WTC11 (cell line): ENCODE data around the gene SYNJ2.

ENCODE experiments used
- CREM ChIP-seq: sonication (generic); formaldehyde crosslinking; IDR thresholded peaks from 2 replicates; pipeline ENCODE4 v1.8.1; 2022; ENCODE audit warnings: mild to moderate bottlenecking, missing genetic modification reagents, moderate library complexity
- TP53 ChIP-seq: sonication (generic); formaldehyde crosslinking; IDR thresholded peaks from 2 replicates; pipeline ENCODE4 v1.8.1; 2023; ENCODE audit warnings: mild to moderate bottlenecking, missing genetic modification reagents
- ZNF121 ChIP-seq: sonication (generic); formaldehyde crosslinking; IDR thresholded peaks from 2 replicates; pipeline ENCODE4 v1.8.0; 2023; ENCODE audit warnings: missing genetic modification reagents
- ZNF416 ChIP-seq: fragments of 250-450 bp; sonication (Bioruptor Pico); IDR thresholded peaks from 2 replicates; pipeline ENCODE4 v1.9.0; 2021; ENCODE audit warnings: mild to moderate bottlenecking, inconsistent platforms
- TF ChIP-seq, protein P1 (sequence below): fragments of 200-600 bp; IDR thresholded peaks from 2 replicates; pipeline ENCODE4 v1.8.0; 2022; ENCODE audit warnings: antibody characterized with exemption
- TF ChIP-seq, protein P2 (sequence below): sonication (generic); formaldehyde crosslinking; IDR thresholded peaks from 2 replicates; pipeline ENCODE4 v1.8.0; 2022; ENCODE audit warnings: missing genetic modification reagents
- TF ChIP-seq, protein P3 (sequence below): sonication (generic); formaldehyde crosslinking; conservative IDR thresholded peaks from 2 replicates; pipeline ENCODE4 v1.8.1; 2022; ENCODE audit warnings: mild to moderate bottlenecking, missing genetic modification reagents
- TF ChIP-seq, protein P4 (sequence below): sonication (generic); formaldehyde crosslinking; IDR thresholded peaks from 2 replicates; pipeline ENCODE4 v1.8.1; 2023; ENCODE audit warnings: mild to moderate bottlenecking, missing genetic modification reagents, moderate library complexity
- TF ChIP-seq, protein P5 (sequence below): sonication (generic); formaldehyde crosslinking; IDR thresholded peaks from 2 replicates; pipeline ENCODE4 v1.8.0; 2022; ENCODE audit warnings: mild to moderate bottlenecking, missing genetic modification reagents
- TF ChIP-seq, protein P6 (sequence below): sonication (generic); formaldehyde crosslinking; IDR thresholded peaks from 2 replicates; pipeline ENCODE4 v1.8.1; 2023; ENCODE audit warnings: mild to moderate bottlenecking, missing genetic modification reagents, moderate library complexity

DNA sequence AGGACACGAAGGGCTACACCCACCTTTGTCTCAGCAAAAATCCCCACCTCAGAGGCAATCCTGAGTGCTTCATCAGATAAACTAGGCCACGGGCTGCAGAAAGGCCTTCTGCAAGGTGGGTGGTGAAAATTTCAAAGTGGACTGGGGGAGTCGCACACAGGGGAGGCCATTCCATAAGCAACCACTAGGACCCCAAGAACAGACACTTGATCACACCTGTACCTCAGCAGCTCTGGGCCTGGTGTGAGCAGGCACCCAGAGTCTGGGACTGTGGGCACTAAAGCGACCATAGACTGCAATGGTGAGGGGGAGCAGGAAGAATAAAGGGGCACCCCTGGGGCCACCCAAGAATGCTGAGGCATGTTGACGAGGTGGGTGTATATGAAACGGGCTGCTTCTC is 133.8 kb downstream of the SYNJ2 start:
- TF ChIP-seq, protein P1, sequence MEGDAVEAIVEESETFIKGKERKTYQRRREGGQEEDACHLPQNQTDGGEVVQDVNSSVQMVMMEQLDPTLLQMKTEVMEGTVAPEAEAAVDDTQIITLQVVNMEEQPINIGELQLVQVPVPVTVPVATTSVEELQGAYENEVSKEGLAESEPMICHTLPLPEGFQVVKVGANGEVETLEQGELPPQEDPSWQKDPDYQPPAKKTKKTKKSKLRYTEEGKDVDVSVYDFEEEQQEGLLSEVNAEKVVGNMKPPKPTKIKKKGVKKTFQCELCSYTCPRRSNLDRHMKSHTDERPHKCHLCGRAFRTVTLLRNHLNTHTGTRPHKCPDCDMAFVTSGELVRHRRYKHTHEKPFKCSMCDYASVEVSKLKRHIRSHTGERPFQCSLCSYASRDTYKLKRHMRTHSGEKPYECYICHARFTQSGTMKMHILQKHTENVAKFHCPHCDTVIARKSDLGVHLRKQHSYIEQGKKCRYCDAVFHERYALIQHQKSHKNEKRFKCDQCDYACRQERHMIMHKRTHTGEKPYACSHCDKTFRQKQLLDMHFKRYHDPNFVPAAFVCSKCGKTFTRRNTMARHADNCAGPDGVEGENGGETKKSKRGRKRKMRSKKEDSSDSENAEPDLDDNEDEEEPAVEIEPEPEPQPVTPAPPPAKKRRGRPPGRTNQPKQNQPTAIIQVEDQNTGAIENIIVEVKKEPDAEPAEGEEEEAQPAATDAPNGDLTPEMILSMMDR, result no peak
- TF ChIP-seq, protein P2, sequence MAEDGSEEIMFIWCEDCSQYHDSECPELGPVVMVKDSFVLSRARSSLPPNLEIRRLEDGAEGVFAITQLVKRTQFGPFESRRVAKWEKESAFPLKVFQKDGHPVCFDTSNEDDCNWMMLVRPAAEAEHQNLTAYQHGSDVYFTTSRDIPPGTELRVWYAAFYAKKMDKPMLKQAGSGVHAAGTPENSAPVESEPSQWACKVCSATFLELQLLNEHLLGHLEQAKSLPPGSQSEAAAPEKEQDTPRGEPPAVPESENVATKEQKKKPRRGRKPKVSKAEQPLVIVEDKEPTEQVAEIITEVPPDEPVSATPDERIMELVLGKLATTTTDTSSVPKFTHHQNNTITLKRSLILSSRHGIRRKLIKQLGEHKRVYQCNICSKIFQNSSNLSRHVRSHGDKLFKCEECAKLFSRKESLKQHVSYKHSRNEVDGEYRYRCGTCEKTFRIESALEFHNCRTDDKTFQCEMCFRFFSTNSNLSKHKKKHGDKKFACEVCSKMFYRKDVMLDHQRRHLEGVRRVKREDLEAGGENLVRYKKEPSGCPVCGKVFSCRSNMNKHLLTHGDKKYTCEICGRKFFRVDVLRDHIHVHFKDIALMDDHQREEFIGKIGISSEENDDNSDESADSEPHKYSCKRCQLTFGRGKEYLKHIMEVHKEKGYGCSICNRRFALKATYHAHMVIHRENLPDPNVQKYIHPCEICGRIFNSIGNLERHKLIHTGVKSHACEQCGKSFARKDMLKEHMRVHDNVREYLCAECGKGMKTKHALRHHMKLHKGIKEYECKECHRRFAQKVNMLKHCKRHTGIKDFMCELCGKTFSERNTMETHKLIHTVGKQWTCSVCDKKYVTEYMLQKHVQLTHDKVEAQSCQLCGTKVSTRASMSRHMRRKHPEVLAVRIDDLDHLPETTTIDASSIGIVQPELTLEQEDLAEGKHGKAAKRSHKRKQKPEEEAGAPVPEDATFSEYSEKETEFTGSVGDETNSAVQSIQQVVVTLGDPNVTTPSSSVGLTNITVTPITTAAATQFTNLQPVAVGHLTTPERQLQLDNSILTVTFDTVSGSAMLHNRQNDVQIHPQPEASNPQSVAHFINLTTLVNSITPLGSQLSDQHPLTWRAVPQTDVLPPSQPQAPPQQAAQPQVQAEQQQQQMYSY (CRISPR knock-in tag), result no peak
- TF ChIP-seq ZNF121 (no peak), ZNF416 (CRISPR knock-in tag) (no peak), CREM (CRISPR knock-in tag) (no peak), TP53 (CRISPR knock-in tag) (no peak)
- TF ChIP-seq, protein P3, sequence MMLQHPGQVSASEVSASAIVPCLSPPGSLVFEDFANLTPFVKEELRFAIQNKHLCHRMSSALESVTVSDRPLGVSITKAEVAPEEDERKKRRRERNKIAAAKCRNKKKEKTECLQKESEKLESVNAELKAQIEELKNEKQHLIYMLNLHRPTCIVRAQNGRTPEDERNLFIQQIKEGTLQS (CRISPR knock-in tag), result no peak
- TF ChIP-seq, protein P4, sequence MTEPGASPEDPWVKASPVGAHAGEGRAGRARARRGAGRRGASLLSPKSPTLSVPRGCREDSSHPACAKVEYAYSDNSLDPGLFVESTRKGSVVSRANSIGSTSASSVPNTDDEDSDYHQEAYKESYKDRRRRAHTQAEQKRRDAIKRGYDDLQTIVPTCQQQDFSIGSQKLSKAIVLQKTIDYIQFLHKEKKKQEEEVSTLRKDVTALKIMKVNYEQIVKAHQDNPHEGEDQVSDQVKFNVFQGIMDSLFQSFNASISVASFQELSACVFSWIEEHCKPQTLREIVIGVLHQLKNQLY, result no peak
- TF ChIP-seq, protein P5, sequence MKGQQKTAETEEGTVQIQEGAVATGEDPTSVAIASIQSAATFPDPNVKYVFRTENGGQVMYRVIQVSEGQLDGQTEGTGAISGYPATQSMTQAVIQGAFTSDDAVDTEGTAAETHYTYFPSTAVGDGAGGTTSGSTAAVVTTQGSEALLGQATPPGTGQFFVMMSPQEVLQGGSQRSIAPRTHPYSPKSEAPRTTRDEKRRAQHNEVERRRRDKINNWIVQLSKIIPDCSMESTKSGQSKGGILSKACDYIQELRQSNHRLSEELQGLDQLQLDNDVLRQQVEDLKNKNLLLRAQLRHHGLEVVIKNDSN (CRISPR knock-in tag), result no peak
- TF ChIP-seq, protein P6, sequence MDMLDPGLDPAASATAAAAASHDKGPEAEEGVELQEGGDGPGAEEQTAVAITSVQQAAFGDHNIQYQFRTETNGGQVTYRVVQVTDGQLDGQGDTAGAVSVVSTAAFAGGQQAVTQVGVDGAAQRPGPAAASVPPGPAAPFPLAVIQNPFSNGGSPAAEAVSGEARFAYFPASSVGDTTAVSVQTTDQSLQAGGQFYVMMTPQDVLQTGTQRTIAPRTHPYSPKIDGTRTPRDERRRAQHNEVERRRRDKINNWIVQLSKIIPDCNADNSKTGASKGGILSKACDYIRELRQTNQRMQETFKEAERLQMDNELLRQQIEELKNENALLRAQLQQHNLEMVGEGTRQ (CRISPR knock-in tag), result no peak
